HG03064 (cell line): Measurements from ENCODE around the gene KLHL29.

Source experiments
- ATAC-seq: cut with Tn5 transposase; IDR thresholded peaks from one replicate; pipeline ENCODE4 v1.9.1; 2021; ENCODE audit warnings: low read depth; ENCODE audit not compliant: unreplicated experiment

KLHL29 gene

GRCh38 chr2:23465936-23466335, 81.0 kb downstream of the KLHL29 start:
- no peak for ATAC-seq

GRCh38 chr2:23467618-23468017, 82.6 kb downstream of the KLHL29 start:
- ATAC-seq, result no peak

- ATAC-seq, result no peak
Observed at GRCh38 chr2:23468474-23469141, 83.6 kb downstream of the KLHL29 start.

- no peak for ATAC-seq
Observed at GRCh38 chr2:23469142-23469540, 84.2 kb downstream of the KLHL29 start.

- no peak for ATAC-seq
Observed at GRCh38 chr2:23475036-23475435, 90.1 kb downstream of the KLHL29 start.

- no peak for ATAC-seq
Observed at GRCh38 chr2:23475473-23475872, 90.5 kb downstream of the KLHL29 start.

- ATAC-seq, result no peak
Observed at GRCh38 chr2:23476786-23477185, 91.8 kb downstream of the KLHL29 start.

GRCh38 chr2:23477392-23477791, 92.4 kb downstream of the KLHL29 start:
- ATAC-seq, result no peak

- no peak for ATAC-seq
Observed at GRCh38 chr2:23478087-23478932, 93.3 kb downstream of the KLHL29 start.

- ATAC-seq, result no peak
Observed at GRCh38 chr2:23478933-23479683, 94.1 kb downstream of the KLHL29 start.

- no peak for ATAC-seq
Observed at GRCh38 chr2:23480957-23481797, 96.2 kb downstream of the KLHL29 start.

- ATAC-seq, result no peak
Observed at GRCh38 chr2:23482188-23482587, 97.2 kb downstream of the KLHL29 start.

- no peak for ATAC-seq
Observed at GRCh38 chr2:23482607-23483006, 97.6 kb downstream of the KLHL29 start.

GRCh38 chr2:23483791-23484190, 98.8 kb downstream of the KLHL29 start:
- no peak for ATAC-seq

- ATAC-seq, result no peak
Observed at GRCh38 chr2:23484275-23484674, 99.3 kb downstream of the KLHL29 start.

- no peak for ATAC-seq
Observed at GRCh38 chr2:23484767-23485166, 99.8 kb downstream of the KLHL29 start.

- ATAC-seq, result no peak
Observed at GRCh38 chr2:23485261-23485660, 100.3 kb downstream of the KLHL29 start.

- ATAC-seq, result no peak
Observed at GRCh38 chr2:23485841-23486683, 101.1 kb downstream of the KLHL29 start.

GRCh38 chr2:23486684-23487075, 101.7 kb downstream of the KLHL29 start:
- no peak for ATAC-seq
